ENCODE results near the gene TMEM198.

- TF ChIP-seq, protein P1, sequence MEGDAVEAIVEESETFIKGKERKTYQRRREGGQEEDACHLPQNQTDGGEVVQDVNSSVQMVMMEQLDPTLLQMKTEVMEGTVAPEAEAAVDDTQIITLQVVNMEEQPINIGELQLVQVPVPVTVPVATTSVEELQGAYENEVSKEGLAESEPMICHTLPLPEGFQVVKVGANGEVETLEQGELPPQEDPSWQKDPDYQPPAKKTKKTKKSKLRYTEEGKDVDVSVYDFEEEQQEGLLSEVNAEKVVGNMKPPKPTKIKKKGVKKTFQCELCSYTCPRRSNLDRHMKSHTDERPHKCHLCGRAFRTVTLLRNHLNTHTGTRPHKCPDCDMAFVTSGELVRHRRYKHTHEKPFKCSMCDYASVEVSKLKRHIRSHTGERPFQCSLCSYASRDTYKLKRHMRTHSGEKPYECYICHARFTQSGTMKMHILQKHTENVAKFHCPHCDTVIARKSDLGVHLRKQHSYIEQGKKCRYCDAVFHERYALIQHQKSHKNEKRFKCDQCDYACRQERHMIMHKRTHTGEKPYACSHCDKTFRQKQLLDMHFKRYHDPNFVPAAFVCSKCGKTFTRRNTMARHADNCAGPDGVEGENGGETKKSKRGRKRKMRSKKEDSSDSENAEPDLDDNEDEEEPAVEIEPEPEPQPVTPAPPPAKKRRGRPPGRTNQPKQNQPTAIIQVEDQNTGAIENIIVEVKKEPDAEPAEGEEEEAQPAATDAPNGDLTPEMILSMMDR (conservative IDR thresholded peaks at IDR 0.05; ENCODE audit: low read depth, low read length), result no peak
- TF ChIP-seq EZH2 (IDR thresholded peaks at IDR 0.05; ENCODE audit: low read length, unreplicated experiment) (no peak), EZH2phosphoT487 (IDR thresholded peaks at IDR 0.05; ENCODE audit: borderline replicate concordance, low read length) (no peak)
These were observed 46.9 kb upstream of the TMEM198 start for GRCh38 chr2:219496825-219497494.

Data from PC-3 (cell line).